Measurements from ENCODE around the gene STK33. TPM values are rescaled to one million over a fixed set of nuclear protein-coding genes. Genes with fewer than 3 reads are reported as not detected.

Gene STK33
- total RNA-seq, 1 experiment from 2014 or later: 19.5 TPM

GRCh38 chr11:8587915-8588314 lies 6.1 kb downstream of the STK33 start:
- no peak overlapping the region for H3K14ac ChIP-seq (ENCODE audit: insufficient read depth, low read length)
- DNase-seq: no peak
- no peak overlapping the region for H2BK120ac ChIP-seq (ENCODE audit: low read depth, low read length, poor library complexity, severe bottlenecking)
- no peak overlapping the region for H3K4ac ChIP-seq (ENCODE audit: low read depth, low read length)
- no peak overlapping the region for H3K56ac ChIP-seq (ENCODE audit: insufficient read length, low read depth, low read length)
- no peak overlapping the region for H3K4me3 Mint-ChIP-seq
- H3K23ac ChIP-seq (ENCODE audit: insufficient read length, low read depth, low read length): no peak overlapping the region
- H4K8ac ChIP-seq (replicated peaks; ENCODE audit: insufficient read length, low read depth, low read length): no peak overlapping the region
- no peak overlapping the region for H2BK15ac ChIP-seq (ENCODE audit: low read depth, low read length)
- H3K79me1 ChIP-seq (ENCODE audit: insufficient read depth, low read depth, low read length, poor library complexity, severe bottlenecking): no peaks in the 10 kb centered on the region
- H3K23me2 ChIP-seq (ENCODE audit: insufficient read length, low read depth, low read length, poor library complexity, severe bottlenecking): no peaks in the 10 kb centered on the region
- H3K9me3 Mint-ChIP-seq: peaks cover 3 to 5% of the 10 kb centered on the region in 2 experiments; a peak in 3 of 5 replicates
- H2AFZ ChIP-seq (ENCODE audit: low read length): no peak overlapping the region
- no peak overlapping the region for H2BK5ac ChIP-seq (ENCODE audit: insufficient read length, low read length)
- H3K27ac Mint-ChIP-seq: peak overlapping the region in 1 of 3 experiments; percentile 93; a peak in 1 of 7 replicates
- no peaks in the 10 kb centered on the region for H3K79me2 ChIP-seq (ENCODE audit: insufficient read depth, low read length)
- H4K91ac ChIP-seq (ENCODE audit: insufficient read length, low read depth, low read length): no peak overlapping the region
- H3K4me1 ChIP-seq (ENCODE audit: insufficient read depth, low read length): peaks cover 3% of the 10 kb centered on the region; the same call in 1 of the 2 replicates
- no peak overlapping the region for H3T11ph ChIP-seq (ENCODE audit: low read length)
- H3K36me3 Mint-ChIP-seq (ENCODE audit: insufficient read depth in 1 of 3, low read depth in 3 of 3): peaks cover 3 to 7% (median 7%) of the 10 kb centered on the region in 3 experiments; a peak in 4 of 7 replicates
- H3K9ac ChIP-seq (ENCODE audit: extremely low read depth, insufficient read length, low read length): no peak overlapping the region
- H3K4me2 ChIP-seq (ENCODE audit: insufficient read depth, insufficient read length, low read length): no peak overlapping the region
- no peak overlapping the region for H2BK12ac ChIP-seq (ENCODE audit: insufficient read length, low read depth, low read length)
- no peak for TF ChIP-seq CTCF (conservative IDR thresholded peaks at IDR 0.05)
- no peak overlapping the region for H2AK5ac ChIP-seq (ENCODE audit: insufficient read length, low read length)
- H3K27ac ChIP-seq (ENCODE audit: insufficient read length, low read depth, low read length): no peak overlapping the region
- H4K5ac ChIP-seq (ENCODE audit: insufficient read length, low read depth, low read length): no peak overlapping the region
- H2BK20ac ChIP-seq (ENCODE audit: low read depth, low read length, poor library complexity, severe bottlenecking): no peak overlapping the region
- no peak overlapping the region for H3K18ac ChIP-seq (ENCODE audit: insufficient read length, low read depth, low read length)
- H3K27me3 ChIP-seq (ENCODE audit: insufficient read depth, low read length): no peaks in the 10 kb centered on the region
- H4K20me1 ChIP-seq (ENCODE audit: control insufficient read depth, insufficient read depth, insufficient read length): no peaks in the 10 kb centered on the region
- H3K4me1 Mint-ChIP-seq: peaks cover 15 to 23% of the 10 kb centered on the region in 2 experiments
- H3K27me3 Mint-ChIP-seq (ENCODE audit: low read depth): no peaks in the 10 kb centered on the region
- no peaks in the 10 kb centered on the region for H3K9me3 ChIP-seq (ENCODE audit: control insufficient read depth, low read depth, low read length)

Measured in H9 (cell line).